Heart right ventricle (tissue), 16 donors: Measurements from ENCODE around the gene SPEN. TPM values are rescaled to one million over a fixed set of nuclear protein-coding genes. Genes with fewer than 3 reads are reported as not detected.

Experiments
- ATAC-seq, 8 donors: fragments of 200-7000 bp; cut with Tn5 transposase; one replicate each; pipeline ENCODE4 v1.9.1; 2020; ENCODE audit warnings: mild to moderate bottlenecking in 8 of 8, moderate library complexity in 8 of 8, moderate number of reproducible peaks in 1 of 8
- DNase-seq, 2 donors: peaks; one replicate each; pipeline ENCODE4 v3.0.0-alpha.2; 2020
- H3K27ac ChIP-seq, 10 donors: fragments of 200-600 bp; sonication (generic) in 2 of 10; one replicate each; pipeline versions ENCODE4 v1.5.0 to v1.8.0; 2020 to 2022; ENCODE audit warnings: mild to moderate bottlenecking in 3 of 10
- H3K27me3 ChIP-seq, 7 donors: fragments of 200-600 bp; one replicate each; pipeline ENCODE4 v1.8.0; 2021 to 2022; ENCODE audit warnings: mild to moderate bottlenecking in 2 of 7
- H3K36me3 ChIP-seq, 9 donors: fragments of 200-600 bp; sonication (generic) in 1 of 9; one replicate each; pipeline versions ENCODE4 v1.5.0 to v1.8.0; 2020 to 2022; ENCODE audit warnings: mild to moderate bottlenecking in 2 of 9
- H3K4me1 ChIP-seq, 9 donors: fragments of 200-600 bp; sonication (generic) in 1 of 9; one replicate each; pipeline versions ENCODE4 v1.5.0 to v1.8.0; 2020 to 2022; ENCODE audit warnings: mild to moderate bottlenecking in 4 of 9
- H3K4me3 ChIP-seq, 10 donors: fragments of 200-600 bp; sonication (generic) in 2 of 10; one replicate each; pipeline versions ENCODE4 v1.5.0 to v1.8.0; 2020 to 2022; ENCODE audit warnings: mild to moderate bottlenecking in 7 of 10, moderate library complexity in 2 of 10
- H3K9me3 ChIP-seq, 11 donors: fragments of 200-600 bp in 10 of 11; sonication (generic) in 2 of 11; one replicate each; pipeline versions ENCODE4 v1.5.0 to v1.8.0; 2013 to 2022; ENCODE audit warnings: mild to moderate bottlenecking in 2 of 11, control low read depth in 1 of 11, moderate library complexity in 1 of 11
- WGBS, 2 donors: extraction: QIAGEN DNeasy Blood & Tissue Kit; methylation state at CpG; one replicate each; pipeline ENCODE4 v1.1.7; 2013; ENCODE audit warnings: inconsistent platforms in 1 of 2; 5-methylcytosine and 5-hydroxymethylcytosine counted together
- intact Hi-C, 10 donors: fragments of 100-400 bp; cut with DNase I; formaldehyde crosslinking; loops; one replicate each; pipeline versions ENCODE4 v1.11.1 to v1.14.2; 2022
- polyA plus RNA-seq, 2 donors: library from polyadenylated mRNA; stranded (reverse); fragments of 200-250 nt; gene quantifications; one replicate each; pipeline ENCODE4 v1.2.3, GENCODE V29; 2013
- total RNA-seq, 10 donors: library from RNA; stranded (reverse); fragmentation: NEBNext Ultra II Directional in 3 of 10; extraction: Animal tissue kit (Norgen Biotek cat#: 25700) in 3 of 10; gene quantifications; one replicate each; pipeline versions ENCODE4 v1.2.1 to v1.2.4, GENCODE V29; 2021 to 2023
- TF ChIP-seq, protein P1 (sequence below), 9 donors: fragments of 200-600 bp; sonication (generic) in 2 of 9; IDR thresholded peaks; one replicate each; pipeline versions ENCODE4 v1.5.0 to v1.8.0; 2021 to 2022; ENCODE audit warnings: antibody characterized with exemption in 9 of 9, mild to moderate bottlenecking in 5 of 9, moderate library complexity in 1 of 9
- donor health status: Arrhythmogenic right ventricular cardiomyopathy.
- donor health status: ischemic (EF 13 %, LVEDD 7.1; RV severe dilation, severe dysfunction).
- donor health status: healthy with polysubstance abuse.
- donor health status: DM: no; HTN: yes; CAD: no.
- donor health status: DM: no; HTN: no; CAD: no.
- donor health status: ischemic (EF 25% LVEDD 6.9; RV normal size, moderate dysfunction).
- donor health status: ischemic (EF 25% LVEDD 5.7; RV mildly dilated, moderate dysfunction).
- donor health status: healthy.
- donor health status: DM: yes; HTN: yes; CAD: no.
- donor health status: Ischemic cardiomyopathy.
- donor health status: ischemic (EF 35%, LVEDD 5.7; RV mildly dilated, moderate dysfunction).
- donor health status: nonischemic (EF 11% LVEDD 7.7; RV severe dilation, severe dysfunction).
- donor health status: DM: yes; HTN: yes; CAD: no.
- donor health status: PGD.
- donor health status: ischemic (EF 29% LVEDD 5.4; RV normal size, mild dysfunction).
- donor health status: nonischemic (EF 23%, LVEDD 6.1; RV moderate dilation, normal function).

Gene SPEN
- total and polyA plus RNA-seq, 12 donors = 11.2 to 34.4 (median 27.1) TPM

DNA sequence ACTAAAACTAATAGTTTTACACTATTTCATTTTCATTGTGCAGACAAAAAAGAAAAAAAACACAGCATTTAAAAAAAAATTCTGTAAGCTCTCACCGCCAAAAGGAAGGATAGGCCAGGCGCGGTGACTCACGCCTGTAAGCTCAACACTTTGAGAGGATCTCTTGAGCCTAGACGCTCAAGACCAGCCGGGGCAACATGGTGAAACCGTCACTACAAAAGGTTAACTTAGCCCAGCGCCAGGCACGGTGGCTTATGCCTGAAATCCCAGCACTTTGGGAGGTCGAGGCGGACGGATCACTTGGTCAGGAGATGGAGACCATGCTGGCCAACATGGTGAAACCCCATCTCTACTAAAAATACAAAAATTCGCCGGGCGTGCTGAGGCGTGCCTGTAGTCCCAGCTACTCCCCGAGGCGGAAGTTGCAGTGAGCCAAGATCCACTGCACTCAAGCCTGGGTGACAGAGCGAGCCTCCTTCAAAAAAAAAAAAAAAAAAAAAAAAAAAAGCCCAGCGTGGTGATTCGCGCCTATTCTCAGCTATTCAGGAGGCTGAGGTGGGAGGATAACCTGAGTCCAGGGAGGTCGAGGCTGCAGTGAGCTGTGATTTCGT is 14.3 kb upstream of the SPEN start:
- DNase-seq (peak; percentile 53 to 59), ATAC-seq (no peak)
- intact Hi-C loops = loop anchor here in 4 of 10 donors (5.0 to 10.0 kb wide), 2 partner anchors 52 to 54 kb away; no protein-coding TSS in a partner anchor
- H3K27ac ChIP-seq = peak overlapping the region; percentile 97 to 100 (median 100)
- WGBS, 2 donors = 53 to 62% methylated on average over 24 of the region's 24 CpGs
- H3K4me1 ChIP-seq = peaks cover 3 to 66% (median 26%) of the 10 kb centered on the region in 9 donors
- H3K9me3 ChIP-seq = no peaks in the 10 kb centered on the region
- H3K27me3 ChIP-seq = no peaks in the 10 kb centered on the region
- peaks cover 0 to 5% (median 0%) of the 10 kb centered on the region in 9 donors for H3K36me3 ChIP-seq
- TF ChIP-seq, protein P1, sequence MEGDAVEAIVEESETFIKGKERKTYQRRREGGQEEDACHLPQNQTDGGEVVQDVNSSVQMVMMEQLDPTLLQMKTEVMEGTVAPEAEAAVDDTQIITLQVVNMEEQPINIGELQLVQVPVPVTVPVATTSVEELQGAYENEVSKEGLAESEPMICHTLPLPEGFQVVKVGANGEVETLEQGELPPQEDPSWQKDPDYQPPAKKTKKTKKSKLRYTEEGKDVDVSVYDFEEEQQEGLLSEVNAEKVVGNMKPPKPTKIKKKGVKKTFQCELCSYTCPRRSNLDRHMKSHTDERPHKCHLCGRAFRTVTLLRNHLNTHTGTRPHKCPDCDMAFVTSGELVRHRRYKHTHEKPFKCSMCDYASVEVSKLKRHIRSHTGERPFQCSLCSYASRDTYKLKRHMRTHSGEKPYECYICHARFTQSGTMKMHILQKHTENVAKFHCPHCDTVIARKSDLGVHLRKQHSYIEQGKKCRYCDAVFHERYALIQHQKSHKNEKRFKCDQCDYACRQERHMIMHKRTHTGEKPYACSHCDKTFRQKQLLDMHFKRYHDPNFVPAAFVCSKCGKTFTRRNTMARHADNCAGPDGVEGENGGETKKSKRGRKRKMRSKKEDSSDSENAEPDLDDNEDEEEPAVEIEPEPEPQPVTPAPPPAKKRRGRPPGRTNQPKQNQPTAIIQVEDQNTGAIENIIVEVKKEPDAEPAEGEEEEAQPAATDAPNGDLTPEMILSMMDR (IDR thresholded peaks at IDR 0.05) = no peak
- H3K4me3 ChIP-seq = peak overlapping the region in 9 of 10 donors; percentile 67 to 91 (median 87)

DNA sequence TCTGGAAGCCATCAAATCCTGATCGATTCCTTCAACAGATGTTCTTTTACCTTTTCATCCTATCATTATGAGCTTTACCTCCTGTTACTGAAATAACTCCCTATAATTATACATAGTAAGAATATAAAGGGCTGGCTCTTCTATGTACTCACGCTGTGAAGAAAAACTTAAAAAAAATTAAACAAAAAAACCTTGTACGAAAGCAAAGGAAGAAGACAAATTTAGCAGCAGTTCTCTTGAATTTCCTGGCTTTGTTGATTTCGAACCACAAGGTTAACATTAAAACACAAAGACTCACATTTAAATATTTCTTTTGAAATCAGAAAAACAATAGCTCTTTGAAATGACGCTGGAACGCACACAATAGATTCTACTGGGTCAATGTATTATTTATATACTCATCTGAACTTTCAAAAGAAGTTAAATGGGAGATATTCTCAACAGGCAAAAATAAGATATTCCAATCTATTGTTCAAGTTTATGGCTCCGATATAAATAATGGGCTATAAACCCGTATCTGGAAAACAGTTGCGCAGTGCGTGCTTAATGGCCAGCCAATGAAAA is 13.6 kb upstream of the SPEN start:
- 1% methylated on average over 10 of the region's 10 CpGs for WGBS, 2 donors
- TF ChIP-seq, protein P1 (IDR thresholded peaks at IDR 0.05) = no peak
- H3K27me3 ChIP-seq = no peaks in the 10 kb centered on the region
- H3K27ac ChIP-seq = peak overlapping the region; percentile 97 to 100 (median 100)
- ATAC-seq (no peak), DNase-seq (no peak)
- no peaks in the 10 kb centered on the region for H3K9me3 ChIP-seq
- intact Hi-C loops = loop anchor here in 8 of 10 donors (1.0 to 10.0 kb wide), 4 partner anchors 14 to 53 kb away; no protein-coding TSS in a partner anchor
- H3K4me1 ChIP-seq = peaks cover 3 to 65% (median 26%) of the 10 kb centered on the region in 9 donors
- H3K4me3 ChIP-seq = peak overlapping the region; percentile 67 to 91 (median 87)
- H3K36me3 ChIP-seq = peaks cover 0 to 5% (median 0%) of the 10 kb centered on the region in 9 donors

DNA sequence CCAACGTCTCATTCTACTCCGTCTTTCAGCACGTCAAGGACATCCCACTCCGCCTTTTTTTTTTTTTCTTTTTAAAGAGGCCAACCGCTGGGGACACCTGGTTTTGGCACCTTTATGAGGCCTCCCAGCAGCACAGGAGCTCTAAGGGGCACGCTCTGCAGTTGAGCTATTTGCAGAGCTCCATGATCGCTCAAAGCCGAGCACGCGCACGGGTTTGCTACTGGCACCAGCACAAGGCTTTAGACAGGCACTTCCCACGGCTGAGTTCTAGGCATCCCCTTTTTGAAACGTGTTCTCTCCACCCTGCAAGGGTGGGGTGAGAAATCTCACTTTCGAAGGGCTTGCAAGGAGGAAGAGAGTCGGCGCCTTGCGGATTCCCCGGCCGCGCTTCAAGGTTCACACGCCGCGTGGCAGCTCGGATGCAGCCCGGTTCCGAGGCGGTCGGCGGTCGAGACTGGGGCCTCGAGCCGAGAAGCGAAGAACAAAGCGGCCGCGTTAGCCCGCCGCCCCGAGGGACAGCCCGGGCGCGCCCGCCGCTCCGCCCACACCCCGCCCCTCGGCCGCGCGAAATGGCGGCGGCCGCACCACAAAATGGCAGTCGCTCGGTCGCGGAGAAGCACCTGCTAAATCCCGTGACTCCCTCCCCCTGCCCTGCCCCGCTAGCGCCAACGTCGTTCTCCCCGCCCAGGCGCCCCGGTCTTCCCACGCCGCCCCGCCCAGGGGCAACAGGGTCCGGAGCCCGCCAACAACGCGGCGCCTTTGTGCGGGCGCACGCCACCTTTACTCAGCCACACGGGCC is 12.9 kb upstream of the SPEN start:
- peaks cover 0 to 5% (median 0%) of the 10 kb centered on the region in 9 donors for H3K36me3 ChIP-seq
- TF ChIP-seq, protein P1 (IDR thresholded peaks at IDR 0.05) = no peak
- 0% methylated on average over 68 to 77 of the region's 77 CpGs for WGBS, 2 donors
- H3K4me3 ChIP-seq = peak overlapping the region; percentile 67 to 91 (median 87)
- DNase-seq = peak; percentile 89 to 90
- H3K9me3 ChIP-seq = no peaks in the 10 kb centered on the region
- H3K4me1 ChIP-seq = peaks cover 3 to 59% (median 26%) of the 10 kb centered on the region in 9 donors
- peak overlapping the region; percentile 97 to 100 (median 100) for H3K27ac ChIP-seq
- peak; percentile 76 to 88 (median 80) for ATAC-seq
- H3K27me3 ChIP-seq = no peaks in the 10 kb centered on the region
- intact Hi-C loops = loop anchor here in 8 of 10 donors (1.0 to 10.0 kb wide), 5 partner anchors 13 to 53 kb away; partner anchors contain the start of gene SPEN (in 1 of the 8)

DNA sequence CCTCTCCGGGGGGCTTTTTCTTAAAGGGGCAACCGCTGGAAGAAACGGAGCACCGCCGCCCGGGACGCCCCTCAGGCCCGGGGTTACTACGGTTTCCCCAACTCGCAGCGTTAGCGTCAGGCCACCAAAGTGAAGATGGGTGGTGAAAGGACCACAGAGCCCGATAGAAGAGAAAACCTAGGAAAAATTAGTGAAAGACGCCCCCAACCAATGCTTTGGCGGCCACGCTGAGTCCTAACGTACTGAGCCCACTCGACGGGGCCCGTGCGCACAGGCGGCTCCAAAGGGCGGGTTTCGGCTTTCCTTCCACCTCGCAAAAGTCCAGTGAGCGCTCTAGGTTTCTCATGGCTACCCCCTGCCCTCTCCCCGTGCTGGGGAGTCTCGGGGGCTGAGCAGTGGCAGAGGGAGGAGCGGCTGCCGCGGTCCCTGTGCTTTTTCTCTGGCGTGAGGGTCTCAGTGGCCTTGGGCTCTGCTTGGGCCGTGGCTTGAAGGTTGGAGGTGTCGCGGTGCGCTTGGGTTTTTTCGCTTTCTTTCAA is 12.2 kb upstream of the SPEN start:
- H3K4me3 ChIP-seq = peak overlapping the region; percentile 67 to 91 (median 87)
- H3K4me1 ChIP-seq = peaks cover 3 to 52% (median 26%) of the 10 kb centered on the region in 9 donors
- WGBS, 2 donors = 0 to 1% methylated on average over 37 of the region's 37 CpGs
- DNase-seq = no peak
- TF ChIP-seq, protein P1 (IDR thresholded peaks at IDR 0.05) = no peak
- intact Hi-C loops = loop anchor here in 6 of 10 donors (1.0 to 10.0 kb wide), 3 partner anchors 12 to 50 kb away; partner anchors contain the start of gene SPEN (in 1 of the 6)
- no peaks in the 10 kb centered on the region for H3K9me3 ChIP-seq
- peak overlapping the region; percentile 97 to 100 (median 100) for H3K27ac ChIP-seq
- peaks cover 0 to 5% (median 0%) of the 10 kb centered on the region in 9 donors for H3K36me3 ChIP-seq
- ATAC-seq = peak; percentile 6 to 54 (median 24)
- no peaks in the 10 kb centered on the region for H3K27me3 ChIP-seq
